ENCODE results near the gene USP3. TPM values are rescaled to one million over a fixed set of nuclear protein-coding genes. Genes with fewer than 3 reads are reported as not detected.

Gene USP3
- total RNA-seq, 1 donor from 2014 or later, result 83.2 TPM

- TF ChIP-seq CTCF (IDR thresholded peaks at IDR 0.05; ENCODE audit: insufficient read depth, low read length, severe bottlenecking), result peak; percentile 93
- FAIRE-seq (no peak), DNase-seq (ENCODE audit: low read depth) (peak; percentile 73)
- Histone ChIP-seq H3K4me3 (ENCODE audit: low read depth, low read length) (peak overlapping the region; percentile 81), H3K36me3 (ENCODE audit: control insufficient read depth, insufficient read depth, low read length) (no peaks in the 10 kb centered on the region), H3K27me3 (ENCODE audit: control insufficient read depth, insufficient read depth, low read length) (no peaks in the 10 kb centered on the region)
Observed at GRCh38 chr15:63599401-63600000, 95.1 kb downstream of the USP3 start.

- FAIRE-seq, result no peak
- DNase-seq (ENCODE audit: low read depth), result no peak
Observed at GRCh38 chr15:63600001-63600615, 95.7 kb downstream of the USP3 start.

GRCh38 chr15:63600616-63601025 is 96.2 kb downstream of the USP3 start:
- FAIRE-seq, result no peak

More at GRCh38 chr15:63600001-63600615, 95.7 kb downstream of the USP3 start:
- H3K36me3 ChIP-seq (ENCODE audit: control insufficient read depth, insufficient read depth, low read length), result no peaks in the 10 kb centered on the region
- no peaks in the 10 kb centered on the region for H3K27me3 ChIP-seq (ENCODE audit: control insufficient read depth, insufficient read depth, low read length)
- TF ChIP-seq CTCF (IDR thresholded peaks at IDR 0.05; ENCODE audit: insufficient read depth, low read length, severe bottlenecking), result no peak
- peak overlapping the region; percentile 81 for H3K4me3 ChIP-seq (ENCODE audit: low read depth, low read length)

GRCh38 chr15:63601026-63601703 is 96.8 kb downstream of the USP3 start:
- DNase-seq (ENCODE audit: low read depth) (no peak), FAIRE-seq (no peak)

More at GRCh38 chr15:63600616-63601025, 96.2 kb downstream of the USP3 start:
- peak; percentile 75 for DNase-seq (ENCODE audit: low read depth)
- H3K36me3 ChIP-seq (ENCODE audit: control insufficient read depth, insufficient read depth, low read length), result no peaks in the 10 kb centered on the region
- H3K27me3 ChIP-seq (ENCODE audit: control insufficient read depth, insufficient read depth, low read length), result no peaks in the 10 kb centered on the region
- no peak for TF ChIP-seq CTCF (IDR thresholded peaks at IDR 0.05; ENCODE audit: insufficient read depth, low read length, severe bottlenecking)
- peak overlapping the region; percentile 81 for H3K4me3 ChIP-seq (ENCODE audit: low read depth, low read length)

GRCh38 chr15:63601704-63602185 is 97.4 kb downstream of the USP3 start:
- DNase-seq (ENCODE audit: low read depth), result no peak
- Histone ChIP-seq H3K4me3 (ENCODE audit: low read depth, low read length) (peak overlapping the region; percentile 81), H3K27me3 (ENCODE audit: control insufficient read depth, insufficient read depth, low read length) (no peaks in the 10 kb centered on the region), H3K36me3 (ENCODE audit: control insufficient read depth, insufficient read depth, low read length) (no peaks in the 10 kb centered on the region)
- no peak for TF ChIP-seq CTCF (IDR thresholded peaks at IDR 0.05; ENCODE audit: insufficient read depth, low read length, severe bottlenecking)
- FAIRE-seq, result no peak

More at GRCh38 chr15:63601026-63601703, 96.8 kb downstream of the USP3 start:
- H3K4me3 ChIP-seq (ENCODE audit: low read depth, low read length), result peak overlapping the region; percentile 81
- H3K27me3 ChIP-seq (ENCODE audit: control insufficient read depth, insufficient read depth, low read length), result no peaks in the 10 kb centered on the region
- TF ChIP-seq CTCF (IDR thresholded peaks at IDR 0.05; ENCODE audit: insufficient read depth, low read length, severe bottlenecking), result no peak
- no peaks in the 10 kb centered on the region for H3K36me3 ChIP-seq (ENCODE audit: control insufficient read depth, insufficient read depth, low read length)

Measured in bronchial epithelial cell (primary cell).